ENCODE measurements around the gene MAP3K19. TPM values are rescaled to one million over a fixed set of nuclear protein-coding genes. Genes with fewer than 3 reads are reported as not detected.

Gene MAP3K19
- total RNA-seq, 1 experiment from 2014 or later = not detected

GRCh38 chr2:135093670-135094330 lies 46.6 kb upstream of the MAP3K19 start:
- no peak overlapping the region for H2AFZ ChIP-seq (ENCODE audit: low read depth, low read length, poor library complexity, severe bottlenecking)
- H3K4me2 ChIP-seq (ENCODE audit: low read length) = no peak overlapping the region
- H3K9me2 ChIP-seq (ENCODE audit: insufficient read depth) = no peaks in the 10 kb centered on the region
- H3K27ac ChIP-seq (ENCODE audit: low read depth, low read length) = no peak overlapping the region
- intact Hi-C loops (cut with micrococcal nuclease) = no loop called here
- H3K9ac ChIP-seq (ENCODE audit: low read length) = no peak overlapping the region
- DNase-seq (ENCODE audit: low read depth, low spot score) = no peak
- ATAC-seq = no peak
- no peak overlapping the region for H3K4me3 ChIP-seq (replicated peaks in 1 of 2; ENCODE audit: low read depth in 1 of 2, low read length in 2 of 2)
- no peaks in the 10 kb centered on the region for H3K27me3 ChIP-seq (ENCODE audit: insufficient read depth, low read length)
- no peak for TF ChIP-seq CEBPB (IDR thresholded peaks at IDR 0.05; ENCODE audit: low read depth)
- TF ChIP-seq MAX (IDR thresholded peaks at IDR 0.05) = no peak
- no peak for TF ChIP-seq CBX3 (IDR thresholded peaks at IDR 0.05; ENCODE audit: low read depth)
- TF ChIP-seq ZFX (IDR thresholded peaks at IDR 0.05) = no peak
- no peak for TF ChIP-seq SRF (IDR thresholded peaks at IDR 0.05; ENCODE audit: low read depth)
- TF ChIP-seq EZH2phosphoT487 (IDR thresholded peaks at IDR 0.05; ENCODE audit: borderline replicate concordance) = no peak
- no peak for TF ChIP-seq EGR1 (IDR thresholded peaks at IDR 0.05; ENCODE audit: low read depth)
- TF ChIP-seq EZH2 (IDR thresholded peaks at IDR 0.05) = no peak
- no peak for TF ChIP-seq ATF3 (IDR thresholded peaks at IDR 0.05)
- no peak for TF ChIP-seq JUND (IDR thresholded peaks at IDR 0.05)
- ChIA-PET RAD21 (ENCODE audit: low non-redundant PET in 1 of 2, low total read pairs in 2 of 2, uncharacterized antibody in 2 of 2, unreplicated experiment in 2 of 2) (no interaction called here), CTCF (no interaction called here), POLR2A (no interaction called here)
- H4K20me1 ChIP-seq (ENCODE audit: insufficient read depth) = no peaks in the 10 kb centered on the region
- no peaks in the 10 kb centered on the region for H3K9me3 ChIP-seq (ENCODE audit: control insufficient read depth in 1 of 2, insufficient read depth in 1 of 2, low read depth in 1 of 2, low read length in 2 of 2)
- H3K79me2 ChIP-seq (ENCODE audit: insufficient read depth, low read length) = no peaks in the 10 kb centered on the region; the same call in 1 of the 2 replicates
- H3K4me1 ChIP-seq (ENCODE audit: control insufficient read depth in 1 of 2, insufficient read depth in 2 of 2, low read length in 2 of 2) = no peaks in the 10 kb centered on the region
- no peaks in the 10 kb centered on the region; a peak in 1 of 4 replicates for H3K36me3 ChIP-seq (ENCODE audit: control insufficient read depth in 1 of 2, insufficient read depth in 2 of 2, low read length in 2 of 2)
- BruUV-seq (replicated peaks) = no TSS peak

- no peak overlapping the region for H3K4me2 ChIP-seq (ENCODE audit: low read length)
- H3K4me3 ChIP-seq (replicated peaks in 1 of 2; ENCODE audit: low read depth in 1 of 2, low read length in 2 of 2) = no peak overlapping the region
- H4K20me1 ChIP-seq (ENCODE audit: insufficient read depth) = no peaks in the 10 kb centered on the region
- DNase-seq (ENCODE audit: low read depth, low spot score) = no peak
- no peaks in the 10 kb centered on the region; a peak in 1 of 4 replicates for H3K36me3 ChIP-seq (ENCODE audit: control insufficient read depth in 1 of 2, insufficient read depth in 2 of 2, low read length in 2 of 2)
- no peak for TF ChIP-seq SRF (IDR thresholded peaks at IDR 0.05; ENCODE audit: low read depth)
- TF ChIP-seq EZH2phosphoT487 (IDR thresholded peaks at IDR 0.05; ENCODE audit: borderline replicate concordance) = no peak
- TF ChIP-seq CBX3 (IDR thresholded peaks at IDR 0.05; ENCODE audit: low read depth) = no peak
- TF ChIP-seq TCF7L2 (IDR thresholded peaks at IDR 0.05; ENCODE audit: borderline replicate concordance, extremely low read depth, insufficient read depth, insufficient read length) = no peak
- no peak for TF ChIP-seq ZNF274 (IDR thresholded peaks at IDR 0.05; ENCODE audit: low read depth, low read length)
- no peak for TF ChIP-seq CEBPB (IDR thresholded peaks at IDR 0.05; ENCODE audit: low read depth)
- intact Hi-C loops (cut with micrococcal nuclease) = no loop called here
- no peak overlapping the region for H2AFZ ChIP-seq (ENCODE audit: low read depth, low read length, poor library complexity, severe bottlenecking)
- ChIA-PET POLR2A (no interaction called here), RAD21 (ENCODE audit: low non-redundant PET in 1 of 2, low total read pairs in 2 of 2, uncharacterized antibody in 2 of 2, unreplicated experiment in 2 of 2) (no interaction called here), CTCF (no interaction called here)
- H3K27ac ChIP-seq (ENCODE audit: low read depth, low read length) = no peak overlapping the region
- H3K9ac ChIP-seq (ENCODE audit: low read length) = no peak overlapping the region
- no peaks in the 10 kb centered on the region for H3K4me1 ChIP-seq (ENCODE audit: control insufficient read depth in 1 of 2, insufficient read depth in 2 of 2, low read length in 2 of 2)
- H3K9me3 ChIP-seq (ENCODE audit: control insufficient read depth in 1 of 2, insufficient read depth in 1 of 2, low read depth in 1 of 2, low read length in 2 of 2) = no peaks in the 10 kb centered on the region
- peaks cover 2% of the 10 kb centered on the region; the same call in 1 of the 2 replicates for H3K79me2 ChIP-seq (ENCODE audit: insufficient read depth, low read length)
- no peaks in the 10 kb centered on the region for H3K9me2 ChIP-seq (ENCODE audit: insufficient read depth)
- no TSS peak for BruUV-seq (replicated peaks)
- H3K27me3 ChIP-seq (ENCODE audit: insufficient read depth, low read length) = no peaks in the 10 kb centered on the region
- ATAC-seq = no peak
Measured at GRCh38 chr2:135093193-135093592, 45.9 kb upstream of the MAP3K19 start.

Measured in HCT116 (cell line).